Neuronal stem cell (in vitro differentiated cells): ENCODE results near the gene LYST.

Experiments used
- DNase-seq: peaks from one replicate; pipeline ENCODE4 v3.0.0-alpha.2; 2013; ENCODE audit warnings: low spot score
- H2AFZ ChIP-seq: one replicate; pipeline ENCODE4 v1.6.1; 2013; ENCODE audit warnings: mild to moderate bottlenecking, low read length, inconsistent platforms
- H2AK5ac ChIP-seq: 2 replicates; pipeline ENCODE4 v1.6.1; 2013; ENCODE audit warnings: low read depth, mild to moderate bottlenecking, inconsistent platforms, low read length, moderate library complexity, mixed read lengths
- H2BK120ac ChIP-seq: 2 replicates; pipeline ENCODE4 v1.6.1; 2013; ENCODE audit warnings: low read depth, mild to moderate bottlenecking, inconsistent platforms, low read length, moderate library complexity, mixed read lengths
- H2BK12ac ChIP-seq: one replicate; pipeline ENCODE4 v1.6.1; 2013; ENCODE audit warnings: low read length, inconsistent platforms
- H2BK15ac ChIP-seq: 2 replicates; pipeline ENCODE4 v1.6.1; 2013; ENCODE audit warnings: mild to moderate bottlenecking, low read length, inconsistent platforms, mixed read lengths
- H2BK5ac ChIP-seq: one replicate; pipeline ENCODE4 v1.6.1; 2013; ENCODE audit warnings: inconsistent platforms, mild to moderate bottlenecking, low read length, moderate library complexity
- H3K14ac ChIP-seq: one replicate; pipeline ENCODE4 v1.6.1; 2013; ENCODE audit warnings: low read length, inconsistent platforms
- H3K18ac ChIP-seq: 2 replicates; pipeline ENCODE4 v1.6.1; 2013; ENCODE audit warnings: low read length, inconsistent platforms
- H3K23ac ChIP-seq: 2 replicates; pipeline ENCODE4 v1.6.1; 2013; ENCODE audit warnings: low read depth, mild to moderate bottlenecking, mixed read lengths, low read length, inconsistent platforms; ENCODE audit not compliant: poor library complexity
- H3K27ac ChIP-seq: replicated peaks from 3 replicates; pipeline ENCODE4 v1.5.1; 2013; ENCODE audit warnings: low read length, inconsistent platforms
- H3K27me3 ChIP-seq, 3 experiments: 2 replicates each; pipeline ENCODE4 v1.6.1; 2013; ENCODE audit warnings: low read length in 3 of 3, mild to moderate bottlenecking in 2 of 3, inconsistent platforms in 1 of 3, low read depth in 1 of 3, mixed read lengths in 1 of 3, moderate library complexity in 1 of 3; ENCODE audit not compliant: control insufficient read depth in 3 of 3, insufficient read depth in 3 of 3
- H3K36me3 ChIP-seq, 2 donors: replicated peaks in 1 of 2; 2 replicates each; pipeline ENCODE4 v1.6.1; 2013; ENCODE audit warnings: low read length in 2 of 2; ENCODE audit not compliant: control insufficient read depth in 2 of 2, insufficient read depth in 2 of 2
- H3K4ac ChIP-seq: 2 replicates; pipeline ENCODE4 v1.6.1; 2013; ENCODE audit warnings: inconsistent platforms, mild to moderate bottlenecking, low read length, moderate library complexity
- H3K4me1 ChIP-seq, 2 donors: 1 replicate in 1 of 2; 2 replicates in 1 of 2; pipeline ENCODE4 v1.6.1; 2013; ENCODE audit warnings: low read length in 2 of 2, low read depth in 1 of 2; ENCODE audit not compliant: control insufficient read depth in 2 of 2, insufficient read depth in 1 of 2
- H3K4me2 ChIP-seq: one replicate; pipeline ENCODE4 v1.6.1; 2013; ENCODE audit warnings: mild to moderate bottlenecking, low read length, inconsistent platforms; ENCODE audit not compliant: insufficient read depth, poor library complexity, severe bottlenecking
- H3K4me3 ChIP-seq, 2 donors: 2 replicates each; pipeline ENCODE4 v1.5.1; 2013; ENCODE audit warnings: low read length in 2 of 2, mild to moderate bottlenecking in 2 of 2, inconsistent platforms in 1 of 2, moderate library complexity in 1 of 2
- H3K79me1 ChIP-seq: one replicate; pipeline ENCODE4 v1.6.1; 2013; ENCODE audit warnings: low read depth, mild to moderate bottlenecking, inconsistent platforms, low read length, moderate library complexity
- H3K9ac ChIP-seq: one replicate; pipeline ENCODE4 v1.6.1; 2013; ENCODE audit warnings: mild to moderate bottlenecking, low read depth, low read length, inconsistent platforms; ENCODE audit not compliant: poor library complexity
- H3K9me3 ChIP-seq, 2 donors: replicated peaks in 1 of 2; 2 replicates each; pipeline versions ENCODE3 to v1.6.1; 2013; ENCODE audit warnings: low read length in 2 of 2, mild to moderate bottlenecking in 2 of 2, inconsistent platforms in 1 of 2, low read depth in 1 of 2, mixed read lengths in 1 of 2, moderate library complexity in 1 of 2; ENCODE audit not compliant: control insufficient read depth in 2 of 2, insufficient read depth in 1 of 2
- H4K8ac ChIP-seq: one replicate; pipeline ENCODE4 v1.6.1; 2013; ENCODE audit warnings: low read depth, mild to moderate bottlenecking, inconsistent platforms, low read length, moderate library complexity
- H4K91ac ChIP-seq: one replicate; pipeline ENCODE4 v1.6.1; 2013; ENCODE audit warnings: low read length, low read depth, mild to moderate bottlenecking, inconsistent platforms; ENCODE audit not compliant: poor library complexity
- WGBS, 2 donors: extraction: QIAGEN DNeasy Blood & Tissue Kit; methylation state at CpG; one replicate each; pipeline ENCODE4 v1.1.7; 2013; ENCODE audit warnings: missing lambda C conversion rate in 2 of 2, mixed read lengths in 1 of 2; ENCODE audit not compliant: insufficient read length in 2 of 2, insufficient replicate concordance in 1 of 2; ENCODE audit errors: extremely low coverage in 2 of 2; 5-methylcytosine and 5-hydroxymethylcytosine counted together

Gene LYST

GRCh38 chr1:235821361-235821981 is 45.2 kb downstream of the LYST start:
- Histone ChIP-seq H3K4me1 (no peaks in the 10 kb centered on the region), H2BK12ac (no peak overlapping the region), H3K79me1 (no peaks in the 10 kb centered on the region), H3K18ac (no peak overlapping the region), H2BK120ac (no peak overlapping the region), H3K4me2 (no peak overlapping the region), H3K23ac (no peak overlapping the region), H4K8ac (no peak overlapping the region), H2BK5ac (no peak overlapping the region), H3K27ac (no peak overlapping the region), H2AK5ac (no peak overlapping the region), H2BK15ac (no peak overlapping the region), H3K9me3 (no peaks in the 10 kb centered on the region), H3K4me3 (no peak overlapping the region), H3K36me3 (no peaks in the 10 kb centered on the region), H4K91ac (no peak overlapping the region), H3K9ac (no peak overlapping the region), H2AFZ (no peak overlapping the region), H3K27me3 (no peaks in the 10 kb centered on the region), H3K4ac (no peak overlapping the region), H3K14ac (no peak overlapping the region)
- no peak for DNase-seq
- WGBS, 2 donors, result no CpG with 5 or more reads among the region's 3 CpGs

- Histone ChIP-seq H3K27me3 (no peaks in the 10 kb centered on the region), H2BK12ac (no peak overlapping the region), H3K36me3 (no peaks in the 10 kb centered on the region), H2BK15ac (no peak overlapping the region), H4K91ac (no peak overlapping the region), H3K79me1 (no peaks in the 10 kb centered on the region), H3K9me3 (no peaks in the 10 kb centered on the region), H3K9ac (no peak overlapping the region), H2AK5ac (no peak overlapping the region), H3K4me1 (no peaks in the 10 kb centered on the region), H3K14ac (no peak overlapping the region), H3K4ac (no peak overlapping the region), H4K8ac (no peak overlapping the region), H2AFZ (no peak overlapping the region), H2BK5ac (no peak overlapping the region), H3K23ac (no peak overlapping the region), H3K4me3 (no peak overlapping the region), H2BK120ac (no peak overlapping the region), H3K18ac (no peak overlapping the region), H3K4me2 (no peak overlapping the region), H3K27ac (no peak overlapping the region)
- DNase-seq, result no peak
- WGBS, 2 donors, result no CpG with 5 or more reads among the region's 1 CpG
Observed at GRCh38 chr1:235820061-235820460, 46.6 kb downstream of the LYST start.

GRCh38 chr1:235818632-235819136 is 48.0 kb downstream of the LYST start:
- DNase-seq, result no peak
- Histone ChIP-seq H3K14ac (no peak overlapping the region), H4K8ac (no peak overlapping the region), H4K91ac (no peak overlapping the region), H2BK15ac (no peak overlapping the region), H3K4me3 (no peak overlapping the region), H2AK5ac (no peak overlapping the region), H3K4me2 (no peak overlapping the region), H3K18ac (no peak overlapping the region), H3K27me3 (no peaks in the 10 kb centered on the region), H2BK5ac (no peak overlapping the region), H3K23ac (no peak overlapping the region), H2BK120ac (no peak overlapping the region), H2BK12ac (no peak overlapping the region), H3K36me3 (no peaks in the 10 kb centered on the region), H3K79me1 (no peaks in the 10 kb centered on the region), H3K9me3 (no peaks in the 10 kb centered on the region), H3K27ac (no peak overlapping the region), H3K4ac (no peak overlapping the region), H2AFZ (no peak overlapping the region), H3K9ac (no peak overlapping the region), H3K4me1 (peaks cover 0 to 1% of the 10 kb centered on the region in 2 donors)
- WGBS, 2 donors, result no CpG with 5 or more reads among the region's 5 CpGs

- Histone ChIP-seq H2BK120ac (no peak overlapping the region), H2AFZ (no peak overlapping the region), H3K27me3 (no peaks in the 10 kb centered on the region), H3K36me3 (no peaks in the 10 kb centered on the region), H4K8ac (no peak overlapping the region), H2BK15ac (no peak overlapping the region), H3K4me2 (no peak overlapping the region), H2BK5ac (no peak overlapping the region), H3K9me3 (no peaks in the 10 kb centered on the region), H3K9ac (no peak overlapping the region), H3K4ac (no peak overlapping the region), H3K4me1 (peaks cover 0 to 3% of the 10 kb centered on the region in 2 donors), H3K23ac (no peak overlapping the region), H4K91ac (no peak overlapping the region), H3K4me3 (no peak overlapping the region), H3K27ac (no peak overlapping the region), H2AK5ac (no peak overlapping the region), H3K14ac (no peak overlapping the region), H3K79me1 (no peaks in the 10 kb centered on the region), H2BK12ac (no peak overlapping the region), H3K18ac (no peak overlapping the region)
- no peak for DNase-seq
- no CpG with 5 or more reads among the region's 5 CpGs for WGBS, 2 donors
Observed at GRCh38 chr1:235817101-235817728, 49.5 kb downstream of the LYST start.
